CD14-positive monocyte (primary cell): ENCODE results near the gene KRTAP5-8. TPM values are rescaled to one million over a fixed set of nuclear protein-coding genes. Genes with fewer than 3 reads are reported as not detected.

Experiments used
- DNase-seq, 3 donors: peaks; one replicate each; pipeline ENCODE4 v3.0.0-alpha.2; 2011 to 2022
- H2AFZ ChIP-seq: 2 replicates; pipeline ENCODE4 v1.6.0; 2012; ENCODE audit warnings: mild to moderate bottlenecking, low read depth, low read length, inconsistent platforms; ENCODE audit not compliant: insufficient read depth, poor library complexity, severe bottlenecking
- H3K27ac ChIP-seq, 2 donors: 1 replicate in 1 of 2; 2 replicates in 1 of 2; pipeline ENCODE4 v1.5.1; 2012 to 2013; ENCODE audit warnings: low read length in 2 of 2, control low read depth in 1 of 2, inconsistent platforms in 1 of 2, low read depth in 1 of 2, mild to moderate bottlenecking in 1 of 2
- H3K27me3 ChIP-seq, 2 donors: one replicate each; pipeline versions ENCODE4 v1.6.0 to v1.6.1; 2011 to 2013; ENCODE audit warnings: low read length in 2 of 2; ENCODE audit not compliant: control insufficient read depth in 2 of 2, insufficient read depth in 2 of 2
- H3K36me3 ChIP-seq, 2 donors: replicated peaks in 1 of 2; 1 replicate in 1 of 2; 2 replicates in 1 of 2; pipeline versions ENCODE4 v1.5.1 to v1.6.1; 2012 to 2013; ENCODE audit warnings: low read length in 2 of 2, control low read depth in 1 of 2, inconsistent platforms in 1 of 2, mild to moderate bottlenecking in 1 of 2; ENCODE audit not compliant: insufficient read depth in 2 of 2, control insufficient read depth in 1 of 2
- H3K4me1 ChIP-seq, 2 donors: 1 replicate in 1 of 2; 2 replicates in 1 of 2; pipeline versions ENCODE4 v1.5.1 to v1.6.1; 2012 to 2013; ENCODE audit warnings: low read length in 2 of 2, control low read depth in 1 of 2, inconsistent platforms in 1 of 2, mild to moderate bottlenecking in 1 of 2, moderate library complexity in 1 of 2; ENCODE audit not compliant: insufficient read depth in 2 of 2, control insufficient read depth in 1 of 2
- H3K4me2 ChIP-seq: replicated peaks from 2 replicates; pipeline ENCODE3; 2012; ENCODE audit warnings: low read length, moderate library complexity, mild to moderate bottlenecking; ENCODE audit not compliant: poor library complexity, severe bottlenecking; ENCODE audit errors: extremely low read depth
- H3K4me3 ChIP-seq, 3 experiments: fragments of 200-600 bp in 1 of 3; sonication (generic) in 1 of 3; replicated peaks in 1 of 3; 1 replicate in 2 of 3; 2 replicates in 1 of 3; pipeline ENCODE4 v1.5.1; 2011 to 2013; ENCODE audit warnings: low read length in 3 of 3, mild to moderate bottlenecking in 3 of 3, control low read depth in 2 of 3, low read depth in 2 of 3, inconsistent platforms in 1 of 3, moderate library complexity in 1 of 3
- H3K79me2 ChIP-seq: 2 replicates; pipeline ENCODE4 v1.6.0; 2012; ENCODE audit warnings: mild to moderate bottlenecking, control low read depth, inconsistent platforms, low read length, moderate library complexity; ENCODE audit not compliant: insufficient read depth
- H3K9ac ChIP-seq: 2 replicates; pipeline ENCODE4 v1.6.0; 2017; ENCODE audit warnings: low read length, mild to moderate bottlenecking; ENCODE audit not compliant: insufficient read depth, poor library complexity, severe bottlenecking
- H3K9me3 ChIP-seq, 2 donors: replicated peaks in 1 of 2; 1 replicate in 1 of 2; 2 replicates in 1 of 2; pipeline versions ENCODE4 v1.5.1 to v1.6.1; 2012 to 2013; ENCODE audit warnings: low read length in 2 of 2, control low read depth in 1 of 2; ENCODE audit not compliant: control insufficient read depth in 1 of 2, insufficient read depth in 1 of 2
- H4K20me1 ChIP-seq: 2 replicates; pipeline ENCODE4 v1.6.0; 2012; ENCODE audit warnings: mild to moderate bottlenecking, low read length, control low read depth, moderate library complexity; ENCODE audit not compliant: insufficient read depth
- H3K27ac Mint-ChIP-seq, 7 donors: one replicate each; pipeline ENCODE4 v1.8.0; 2020; ENCODE audit warnings: mild to moderate bottlenecking in 7 of 7, mixed read lengths in 7 of 7, moderate library complexity in 6 of 7, inconsistent platforms in 2 of 7
- H3K27me3 Mint-ChIP-seq, 3 donors: one replicate each; pipeline ENCODE4 v1.8.0; 2021 to 2022; ENCODE audit warnings: low read depth in 3 of 3, mild to moderate bottlenecking in 3 of 3, mixed read lengths in 3 of 3, moderate library complexity in 3 of 3, inconsistent platforms in 1 of 3
- H3K36me3 Mint-ChIP-seq, 2 donors: one replicate each; pipeline ENCODE4 v1.8.0; 2020; ENCODE audit warnings: mixed read lengths in 2 of 2, inconsistent platforms in 1 of 2, mild to moderate bottlenecking in 1 of 2
- H3K4me1 Mint-ChIP-seq: one replicate; pipeline ENCODE4 v1.8.0; 2020; ENCODE audit warnings: mild to moderate bottlenecking, mixed read lengths
- H3K4me3 Mint-ChIP-seq, 2 donors: one replicate each; pipeline ENCODE4 v1.8.0; 2020; ENCODE audit warnings: mild to moderate bottlenecking in 2 of 2, mixed read lengths in 2 of 2, moderate library complexity in 1 of 2
- H3K9me3 Mint-ChIP-seq, 7 donors: one replicate each; pipeline ENCODE4 v1.8.0; 2020 to 2022; ENCODE audit warnings: mixed read lengths in 7 of 7, mild to moderate bottlenecking in 6 of 7, moderate library complexity in 6 of 7, inconsistent platforms in 2 of 7
- WGBS: methylation state at CpG from one replicate; pipeline ENCODE4 v1.1.5; 2013; ENCODE audit warnings: missing lambda C conversion rate; ENCODE audit not compliant: insufficient coverage; 5-methylcytosine and 5-hydroxymethylcytosine counted together
- intact Hi-C, 2 donors: fragments of 100-400 bp; cut with micrococcal nuclease; formaldehyde crosslinking; loops; one replicate each; pipeline versions ENCODE4 v1.15.0 to v1.15.1; 2023
- polyA plus RNA-seq, 3 donors: library from polyadenylated mRNA; depleted of rRNA in 1 of 3; unstranded in 2 of 3; stranded (reverse) in 1 of 3; fragments of 300-500 nt in 2 of 3; fragments of >200 nt in 1 of 3; fragmentation: Illumina TruSeq in 2 of 3; gene quantifications; 1 replicate in 2 of 3; 2 replicates in 1 of 3; pipeline ENCODE4 v1.2.3, GENCODE V29; 2012 to 2021
- TF ChIP-seq, protein P1 (sequence below): fragments of 200-600 bp; IDR thresholded peaks from one replicate; pipeline ENCODE4 v1.8.0; 2022; ENCODE audit warnings: antibody characterized with exemption, mild to moderate bottlenecking

The KRTAP5-8 gene
- polyA plus RNA-seq, 3 donors, result 0.08 TPM; not detected in 2

DNA sequence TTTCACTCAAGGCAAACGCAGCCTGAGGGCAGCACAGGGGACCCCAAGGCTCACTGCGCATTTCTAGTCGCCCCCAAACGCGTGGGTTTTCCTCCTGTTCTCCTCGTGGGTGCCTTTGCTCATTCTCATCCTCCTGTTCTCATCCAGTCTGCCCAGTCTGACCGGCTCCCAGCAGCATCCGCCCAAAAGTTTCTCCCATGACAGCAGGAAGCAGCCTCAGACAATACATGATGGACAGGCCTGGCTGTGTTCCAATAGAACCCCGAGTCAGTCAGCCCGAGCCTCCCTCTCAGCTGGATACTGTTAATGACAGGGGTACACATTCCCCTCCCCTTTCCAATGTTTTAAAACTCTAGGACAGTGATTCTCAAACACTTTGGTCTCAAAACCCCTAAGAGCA lies 33.3 kb upstream of the KRTAP5-8 start:
- Histone ChIP-seq H3K36me3 (peaks cover 49 to 69% of the 10 kb centered on the region in 2 donors), H3K79me2 (no peaks in the 10 kb centered on the region), H2AFZ (no peak overlapping the region), H3K4me2 (no peak overlapping the region), H3K9ac (no peak overlapping the region), H3K27ac (no peak overlapping the region), H3K27me3 (no peaks in the 10 kb centered on the region), H4K20me1 (no peaks in the 10 kb centered on the region), H3K4me1 (no peaks in the 10 kb centered on the region), H3K4me3 (no peak overlapping the region), H3K9me3 (peaks cover 2 to 3% of the 10 kb centered on the region in 2 donors)
- peak overlapping the region in 2 of 7 donors; percentile 17 to 69 for H3K27ac Mint-ChIP-seq
- TF ChIP-seq, protein P1, sequence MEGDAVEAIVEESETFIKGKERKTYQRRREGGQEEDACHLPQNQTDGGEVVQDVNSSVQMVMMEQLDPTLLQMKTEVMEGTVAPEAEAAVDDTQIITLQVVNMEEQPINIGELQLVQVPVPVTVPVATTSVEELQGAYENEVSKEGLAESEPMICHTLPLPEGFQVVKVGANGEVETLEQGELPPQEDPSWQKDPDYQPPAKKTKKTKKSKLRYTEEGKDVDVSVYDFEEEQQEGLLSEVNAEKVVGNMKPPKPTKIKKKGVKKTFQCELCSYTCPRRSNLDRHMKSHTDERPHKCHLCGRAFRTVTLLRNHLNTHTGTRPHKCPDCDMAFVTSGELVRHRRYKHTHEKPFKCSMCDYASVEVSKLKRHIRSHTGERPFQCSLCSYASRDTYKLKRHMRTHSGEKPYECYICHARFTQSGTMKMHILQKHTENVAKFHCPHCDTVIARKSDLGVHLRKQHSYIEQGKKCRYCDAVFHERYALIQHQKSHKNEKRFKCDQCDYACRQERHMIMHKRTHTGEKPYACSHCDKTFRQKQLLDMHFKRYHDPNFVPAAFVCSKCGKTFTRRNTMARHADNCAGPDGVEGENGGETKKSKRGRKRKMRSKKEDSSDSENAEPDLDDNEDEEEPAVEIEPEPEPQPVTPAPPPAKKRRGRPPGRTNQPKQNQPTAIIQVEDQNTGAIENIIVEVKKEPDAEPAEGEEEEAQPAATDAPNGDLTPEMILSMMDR, result no peak
- H3K4me3 Mint-ChIP-seq, result no peak overlapping the region
- intact Hi-C loops, result no loop called here
- no peak for DNase-seq
- H3K36me3 Mint-ChIP-seq, result peaks cover 46 to 71% of the 10 kb centered on the region in 2 donors
- no peaks in the 10 kb centered on the region for H3K27me3 Mint-ChIP-seq
- H3K9me3 Mint-ChIP-seq, result peaks cover 8 to 27% (median 19%) of the 10 kb centered on the region in 7 donors
- no peaks in the 10 kb centered on the region for H3K4me1 Mint-ChIP-seq
- WGBS, result 79% methylated on average over 10 of the region's 10 CpGs

DNA sequence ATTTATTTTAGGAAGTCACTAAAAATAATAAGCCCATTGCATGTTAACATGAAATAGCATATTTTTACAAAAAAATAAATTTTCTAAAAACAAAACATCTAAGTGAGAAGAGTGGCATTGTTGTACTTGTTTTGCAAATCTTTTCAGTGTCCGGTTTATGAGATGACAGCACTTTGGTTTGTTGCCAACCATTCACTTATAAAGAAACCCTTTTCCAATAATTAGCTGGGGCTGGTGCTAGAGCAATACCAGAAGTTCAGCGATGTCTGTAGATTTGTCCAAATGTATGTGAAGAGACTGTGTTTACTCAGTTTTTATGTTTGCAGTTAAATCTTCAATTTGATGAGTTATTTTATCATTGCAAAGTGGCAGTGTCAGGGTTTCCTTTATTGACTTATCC lies 32.8 kb upstream of the KRTAP5-8 start:
- no peaks in the 10 kb centered on the region for H3K4me1 ChIP-seq
- H3K27ac ChIP-seq, result no peak overlapping the region
- no peak overlapping the region for H3K4me3 ChIP-seq
- peaks cover 13 to 32% (median 23%) of the 10 kb centered on the region in 7 donors for H3K9me3 Mint-ChIP-seq
- peaks cover 43 to 67% of the 10 kb centered on the region in 2 donors for H3K36me3 Mint-ChIP-seq
- no peaks in the 10 kb centered on the region for H3K27me3 Mint-ChIP-seq
- no peaks in the 10 kb centered on the region for H3K79me2 ChIP-seq
- H3K9me3 ChIP-seq, result peaks cover 6 to 8% of the 10 kb centered on the region in 2 donors
- H4K20me1 ChIP-seq, result no peaks in the 10 kb centered on the region
- H3K27me3 ChIP-seq, result no peaks in the 10 kb centered on the region
- no peaks in the 10 kb centered on the region for H3K4me1 Mint-ChIP-seq
- no peak for DNase-seq
- peaks cover 44 to 64% of the 10 kb centered on the region in 2 donors for H3K36me3 ChIP-seq
- intact Hi-C loops, result no loop called here
- H3K27ac Mint-ChIP-seq, result no peak overlapping the region
- H3K4me2 ChIP-seq, result no peak overlapping the region
- whole genome bisulfite sequencing, result no CpG with 5 or more reads among the region's 2 CpGs
- TF ChIP-seq, protein P1, result no peak
- no peak overlapping the region for H2AFZ ChIP-seq
- no peak overlapping the region for H3K9ac ChIP-seq
- no peak overlapping the region for H3K4me3 Mint-ChIP-seq
